MCF 10A (cell line): ENCODE data around the gene FATE1. TPM values are rescaled to one million over a fixed set of nuclear protein-coding genes. Genes with fewer than 3 reads are reported as not detected.

ENCODE experiments used
- BruUV-seq: library from RNA; stranded (reverse); fragments of 400-500 nt; replicated peaks from 2 replicates; lab custom pipeline; 2021; lab: Mats Ljungman, UMichigan
- CTCF ChIA-PET: fragments of 300-600 bp; sonication (Branson Sonifier 250); formaldehyde crosslinking; extraction: SDS; loops from one replicate; lab custom pipeline; 2021; ENCODE audit warnings: antibody characterized with exemption, inconsistent platforms; lab: Yijun Ruan, JAX
- POLR2A ChIA-PET: fragments of 300-600, 350-650 bp; sonication (Branson Sonifier 250); formaldehyde crosslinking; extraction: SDS; loops from one replicate; lab custom pipeline; 2020; ENCODE audit warnings: antibody characterized with exemption, inconsistent platforms; lab: Yijun Ruan, JAX
- DNase-seq: peaks from one replicate; pipeline ENCODE4 v3.0.0-alpha.2; 2018; ENCODE audit not compliant: unreplicated experiment
- H3K27ac Mint-ChIP-seq: one replicate; pipeline ENCODE4 v1.8.0; 2022; ENCODE audit warnings: mild to moderate bottlenecking, low read depth, mixed read lengths; ENCODE audit not compliant: unreplicated experiment
- H3K27me3 Mint-ChIP-seq: one replicate; pipeline ENCODE4 v1.8.0; 2022; ENCODE audit warnings: mixed read lengths; ENCODE audit not compliant: insufficient read depth, unreplicated experiment
- H3K36me3 Mint-ChIP-seq: one replicate; pipeline ENCODE4 v1.8.0; 2022; ENCODE audit warnings: mild to moderate bottlenecking, moderate library complexity, mixed read lengths; ENCODE audit not compliant: insufficient read depth, unreplicated experiment
- H3K4me1 Mint-ChIP-seq: one replicate; pipeline ENCODE4 v1.8.0; 2022; ENCODE audit warnings: mixed read lengths; ENCODE audit not compliant: insufficient read depth, unreplicated experiment
- H3K4me3 Mint-ChIP-seq: one replicate; pipeline ENCODE4 v1.8.0; 2022; ENCODE audit warnings: mild to moderate bottlenecking, moderate library complexity, mixed read lengths; ENCODE audit not compliant: unreplicated experiment
- H3K9me3 Mint-ChIP-seq: one replicate; pipeline ENCODE4 v1.8.0; 2022; ENCODE audit warnings: mixed read lengths; ENCODE audit not compliant: unreplicated experiment
- intact Hi-C: fragments of 100-400 bp; cut with micrococcal nuclease; formaldehyde crosslinking; loops from 2 replicates; pipeline ENCODE4 v1.14.1; 2022
- total RNA-seq: library from RNA; stranded (reverse); gene quantifications from 2 replicates; pipeline ENCODE4 v1.2.3, GENCODE V29; 2022
- TF ChIP-seq, protein P1 (sequence below): fragments of 200-600 bp; IDR thresholded peaks from one replicate; pipeline ENCODE4 v1.8.0; 2022; ENCODE audit warnings: antibody characterized with exemption, mild to moderate bottlenecking; ENCODE audit not compliant: unreplicated experiment

Gene FATE1
- total RNA-seq, 1 experiment from 2014 or later = not detected

DNA sequence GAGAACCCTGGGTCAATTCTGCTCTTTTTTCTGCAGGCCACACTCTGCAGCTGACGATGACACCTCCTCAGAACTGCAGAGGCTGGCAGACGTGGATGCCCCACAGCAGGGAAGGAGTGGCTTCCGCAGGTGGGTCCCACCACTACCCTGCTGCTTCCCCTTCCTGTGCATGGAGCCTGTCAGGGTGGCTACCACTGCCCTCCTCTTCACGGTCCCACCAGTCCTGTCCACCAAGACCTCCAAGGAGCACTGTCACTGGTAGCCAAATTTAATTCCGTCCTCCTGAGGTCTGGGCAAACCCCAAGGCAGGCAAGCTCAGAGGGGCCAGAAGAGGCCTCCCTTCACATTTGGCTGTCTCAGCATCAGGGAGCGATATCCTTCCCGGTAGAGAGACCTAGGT, 22.9 kb downstream of the FATE1 start:
- Mint-ChIP-seq H3K27me3 (no peaks in the 10 kb centered on the region), H3K27ac (no peak overlapping the region), H3K36me3 (no peaks in the 10 kb centered on the region), H3K9me3 (no peaks in the 10 kb centered on the region), H3K4me1 (no peaks in the 10 kb centered on the region), H3K4me3 (no peak overlapping the region)
- TF ChIP-seq, protein P1, sequence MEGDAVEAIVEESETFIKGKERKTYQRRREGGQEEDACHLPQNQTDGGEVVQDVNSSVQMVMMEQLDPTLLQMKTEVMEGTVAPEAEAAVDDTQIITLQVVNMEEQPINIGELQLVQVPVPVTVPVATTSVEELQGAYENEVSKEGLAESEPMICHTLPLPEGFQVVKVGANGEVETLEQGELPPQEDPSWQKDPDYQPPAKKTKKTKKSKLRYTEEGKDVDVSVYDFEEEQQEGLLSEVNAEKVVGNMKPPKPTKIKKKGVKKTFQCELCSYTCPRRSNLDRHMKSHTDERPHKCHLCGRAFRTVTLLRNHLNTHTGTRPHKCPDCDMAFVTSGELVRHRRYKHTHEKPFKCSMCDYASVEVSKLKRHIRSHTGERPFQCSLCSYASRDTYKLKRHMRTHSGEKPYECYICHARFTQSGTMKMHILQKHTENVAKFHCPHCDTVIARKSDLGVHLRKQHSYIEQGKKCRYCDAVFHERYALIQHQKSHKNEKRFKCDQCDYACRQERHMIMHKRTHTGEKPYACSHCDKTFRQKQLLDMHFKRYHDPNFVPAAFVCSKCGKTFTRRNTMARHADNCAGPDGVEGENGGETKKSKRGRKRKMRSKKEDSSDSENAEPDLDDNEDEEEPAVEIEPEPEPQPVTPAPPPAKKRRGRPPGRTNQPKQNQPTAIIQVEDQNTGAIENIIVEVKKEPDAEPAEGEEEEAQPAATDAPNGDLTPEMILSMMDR = no peak
- POLR2A ChIA-PET = no interaction called here
- CTCF ChIA-PET = interaction anchor here (0.6 kb wide), 1 partner anchor 1273 kb away, joined by 3 read pairs; no protein-coding TSS in a partner anchor
- no peak for DNase-seq
- BruUV-seq = no TSS peak
- intact Hi-C loops = no loop called here

DNA sequence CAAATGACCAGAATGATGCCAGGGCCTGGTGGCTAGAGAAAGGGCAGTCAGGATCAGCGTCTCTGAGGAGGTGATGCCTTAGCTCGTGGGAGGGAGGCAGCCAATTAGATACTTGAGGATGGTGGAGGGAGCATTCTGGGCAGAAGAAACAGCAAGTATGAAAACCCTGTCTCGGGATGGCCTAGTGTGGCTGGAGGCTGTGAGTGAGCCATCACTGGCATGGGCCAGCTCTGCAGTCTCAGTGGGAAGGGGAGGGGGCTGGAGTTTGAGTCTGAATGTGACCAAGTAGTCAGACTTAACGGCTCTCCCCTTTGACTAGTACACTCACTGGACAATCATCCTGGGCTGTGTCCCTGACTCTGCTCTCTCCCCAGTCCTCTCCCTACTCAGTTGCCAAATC, 25.8 kb downstream of the FATE1 start:
- no peak for DNase-seq
- TF ChIP-seq, protein P1 = no peak
- no peaks in the 10 kb centered on the region for H3K9me3 Mint-ChIP-seq
- no peaks in the 10 kb centered on the region for H3K27me3 Mint-ChIP-seq
- no peaks in the 10 kb centered on the region for H3K36me3 Mint-ChIP-seq
- no peaks in the 10 kb centered on the region for H3K4me1 Mint-ChIP-seq
- intact Hi-C loops = no loop called here
- H3K4me3 Mint-ChIP-seq = no peak overlapping the region
- H3K27ac Mint-ChIP-seq = no peak overlapping the region
- ChIA-PET CTCF (interaction anchor here (1.1 kb wide), 1 partner anchor 894 kb away, joined by 3 read pairs; no protein-coding TSS in a partner anchor), POLR2A (no interaction called here)
- no TSS peak for BruUV-seq

DNA sequence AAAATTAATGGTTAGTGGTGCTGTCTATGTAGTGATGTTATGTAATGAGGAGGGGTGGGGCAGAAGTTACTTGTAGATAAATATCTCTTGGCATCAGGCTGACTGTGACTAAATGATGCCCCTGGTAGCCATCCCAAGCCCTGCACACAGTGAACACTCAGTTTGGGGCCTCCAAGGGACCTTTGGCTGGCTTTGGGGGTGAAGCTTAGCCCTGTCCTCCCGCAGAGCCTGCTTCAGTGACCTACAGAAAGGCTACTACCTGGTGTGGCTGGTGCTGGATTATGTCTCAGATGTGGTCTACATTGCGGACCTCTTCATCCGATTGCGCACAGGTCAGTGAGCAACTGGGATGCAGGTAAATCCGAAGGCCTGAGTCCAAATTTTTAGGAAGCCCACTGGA, 26.5 kb downstream of the FATE1 start:
- no peak overlapping the region for H3K27ac Mint-ChIP-seq
- no peak overlapping the region for H3K4me3 Mint-ChIP-seq
- H3K27me3 Mint-ChIP-seq = no peaks in the 10 kb centered on the region
- H3K9me3 Mint-ChIP-seq = no peaks in the 10 kb centered on the region
- TF ChIP-seq, protein P1 = no peak
- ChIA-PET POLR2A (no interaction called here), CTCF (interaction anchor here (0.6 to 1.1 kb wide), 3 partner anchors 57 to 893 kb away, joined by 3 to 4 read pairs (median 3); no protein-coding TSS in a partner anchor)
- BruUV-seq = no TSS peak
- no peaks in the 10 kb centered on the region for H3K4me1 Mint-ChIP-seq
- no peaks in the 10 kb centered on the region for H3K36me3 Mint-ChIP-seq
- no peak for DNase-seq
- intact Hi-C loops = no loop called here

DNA sequence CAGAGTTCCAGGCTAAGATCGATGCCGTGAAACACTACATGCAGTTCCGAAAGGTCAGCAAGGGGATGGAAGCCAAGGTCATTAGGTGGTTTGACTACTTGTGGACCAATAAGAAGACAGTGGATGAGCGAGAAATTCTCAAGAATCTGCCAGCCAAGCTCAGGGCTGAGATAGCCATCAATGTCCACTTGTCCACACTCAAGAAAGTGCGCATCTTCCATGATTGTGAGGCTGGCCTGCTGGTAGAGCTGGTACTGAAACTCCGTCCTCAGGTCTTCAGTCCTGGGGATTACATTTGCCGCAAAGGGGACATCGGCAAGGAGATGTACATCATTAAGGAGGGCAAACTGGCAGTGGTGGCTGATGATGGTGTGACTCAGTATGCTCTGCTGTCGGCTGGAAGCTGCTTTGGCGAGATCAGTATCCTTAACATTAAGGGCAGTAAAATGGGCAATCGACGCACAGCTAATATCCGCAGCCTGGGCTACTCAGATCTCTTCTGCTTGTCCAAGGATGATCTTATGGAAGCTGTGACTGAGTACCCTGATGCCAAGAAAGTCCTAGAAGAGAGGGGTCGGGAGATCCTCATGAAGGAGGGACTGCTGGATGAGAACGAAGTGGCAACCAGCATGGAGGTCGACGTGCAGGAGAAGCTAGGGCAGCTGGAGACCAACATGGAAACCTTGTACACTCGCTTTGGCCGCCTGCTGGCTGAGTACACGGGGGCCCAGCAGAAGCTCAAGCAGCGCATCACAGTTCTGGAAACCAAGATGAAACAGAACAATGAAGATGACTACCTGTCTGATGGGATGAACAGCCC, 28.0 kb downstream of the FATE1 start:
- ChIA-PET POLR2A (no interaction called here), CTCF (interaction anchor here (0.6 to 1.2 kb wide), 4 partner anchors 23 to 889 kb away, joined by 3 to 11 read pairs (median 3); no protein-coding TSS in a partner anchor)
- H3K27me3 Mint-ChIP-seq = no peaks in the 10 kb centered on the region
- DNase-seq = no peak
- no peaks in the 10 kb centered on the region for H3K9me3 Mint-ChIP-seq
- intact Hi-C loops = no loop called here
- BruUV-seq = no TSS peak
- TF ChIP-seq, protein P1 = no peak
- H3K36me3 Mint-ChIP-seq = no peaks in the 10 kb centered on the region
- no peaks in the 10 kb centered on the region for H3K4me1 Mint-ChIP-seq
- no peak overlapping the region for H3K27ac Mint-ChIP-seq
- no peak overlapping the region for H3K4me3 Mint-ChIP-seq
